Measurements from ENCODE around the gene LDLRAD4. TPM values are rescaled to one million over a fixed set of nuclear protein-coding genes. Genes with fewer than 3 reads are reported as not detected.

LDLRAD4 gene
- total RNA-seq, 1 experiment from 2014 or later = 3.6 TPM

- ChIA-PET POLR2A (ENCODE audit: low non-redundant PET) (interaction anchor here (0.6 kb wide), 1 partner anchor 415 kb away, joined by 4 read pairs; no protein-coding TSS in a partner anchor), CTCF (no interaction called here)
- H3K4me3 ChIP-seq (ENCODE audit: low read depth, low read length, poor library complexity, severe bottlenecking) = no peak overlapping the region
- no peaks in the 10 kb centered on the region for H3K4me1 ChIP-seq (ENCODE audit: insufficient read depth, low read length, poor library complexity, severe bottlenecking)
- intact Hi-C loops (cut with micrococcal nuclease; ENCODE audit: unreplicated experiment) = no loop called here
- BruUV-seq (replicated peaks) = no TSS peak
- no peaks in the 10 kb centered on the region for H3K27me3 ChIP-seq (replicated peaks; ENCODE audit: insufficient read depth, low read depth, low read length, poor library complexity)
- no peaks in the 10 kb centered on the region for H3K36me3 ChIP-seq (ENCODE audit: insufficient read depth, low read length, poor library complexity, severe bottlenecking)
- H3K9me3 ChIP-seq (ENCODE audit: low read depth, low read length, poor library complexity, severe bottlenecking) = no peaks in the 10 kb centered on the region
- TF ChIP-seq CTCF (conservative IDR thresholded peaks at IDR 0.05; ENCODE audit: low read depth, low read length) (no peak), EZH2 (IDR thresholded peaks at IDR 0.05; ENCODE audit: borderline replicate concordance, low read depth, low read length, poor library complexity, severe bottlenecking) (no peak)
- DNase-seq (ENCODE audit: low spot score) = no peak
- H3K27ac ChIP-seq (ENCODE audit: low read depth, low read length, poor library complexity, severe bottlenecking) = no peak overlapping the region
Observed at GRCh38 chr18:13626544-13626908, 408.0 kb downstream of the LDLRAD4 start.

- BruUV-seq (replicated peaks) = no TSS peak
- no peak overlapping the region for H3K27ac ChIP-seq (ENCODE audit: low read depth, low read length, poor library complexity, severe bottlenecking)
- H3K9me3 ChIP-seq (ENCODE audit: low read depth, low read length, poor library complexity, severe bottlenecking) = no peaks in the 10 kb centered on the region
- DNase-seq (ENCODE audit: low spot score) = no peak
- no peaks in the 10 kb centered on the region for H3K27me3 ChIP-seq (replicated peaks; ENCODE audit: insufficient read depth, low read depth, low read length, poor library complexity)
- ChIA-PET POLR2A (ENCODE audit: low non-redundant PET) (no interaction called here), CTCF (no interaction called here)
- intact Hi-C loops (cut with micrococcal nuclease; ENCODE audit: unreplicated experiment) = no loop called here
- no peaks in the 10 kb centered on the region for H3K4me1 ChIP-seq (ENCODE audit: insufficient read depth, low read length, poor library complexity, severe bottlenecking)
- no peak overlapping the region for H3K4me3 ChIP-seq (ENCODE audit: low read depth, low read length, poor library complexity, severe bottlenecking)
- H3K36me3 ChIP-seq (ENCODE audit: insufficient read depth, low read length, poor library complexity, severe bottlenecking) = no peaks in the 10 kb centered on the region
- TF ChIP-seq CTCF (conservative IDR thresholded peaks at IDR 0.05; ENCODE audit: low read depth, low read length) (no peak), EZH2 (IDR thresholded peaks at IDR 0.05; ENCODE audit: borderline replicate concordance, low read depth, low read length, poor library complexity, severe bottlenecking) (no peak)
Observed at GRCh38 chr18:13627639-13628038, 409.1 kb downstream of the LDLRAD4 start.

- Histone ChIP-seq H3K36me3 (ENCODE audit: insufficient read depth, low read length, poor library complexity, severe bottlenecking) (no peaks in the 10 kb centered on the region), H3K27ac (ENCODE audit: low read depth, low read length, poor library complexity, severe bottlenecking) (no peak overlapping the region), H3K27me3 (replicated peaks; ENCODE audit: insufficient read depth, low read depth, low read length, poor library complexity) (no peaks in the 10 kb centered on the region), H3K9me3 (ENCODE audit: low read depth, low read length, poor library complexity, severe bottlenecking) (no peaks in the 10 kb centered on the region), H3K4me1 (ENCODE audit: insufficient read depth, low read length, poor library complexity, severe bottlenecking) (no peaks in the 10 kb centered on the region), H3K4me3 (ENCODE audit: low read depth, low read length, poor library complexity, severe bottlenecking) (no peak overlapping the region)
- intact Hi-C loops (cut with micrococcal nuclease; ENCODE audit: unreplicated experiment) = no loop called here
- BruUV-seq (replicated peaks) = no TSS peak
- ChIA-PET CTCF (no interaction called here), POLR2A (ENCODE audit: low non-redundant PET) (no interaction called here)
- no peak for DNase-seq (ENCODE audit: low spot score)
- no peak for TF ChIP-seq CTCF (conservative IDR thresholded peaks at IDR 0.05; ENCODE audit: low read depth, low read length)
- no peak for TF ChIP-seq EZH2 (IDR thresholded peaks at IDR 0.05; ENCODE audit: borderline replicate concordance, low read depth, low read length, poor library complexity, severe bottlenecking)
Observed at GRCh38 chr18:13628211-13628610, 409.7 kb downstream of the LDLRAD4 start.

Measured in A673 (cell line).